ENCODE data around the gene DLG2. TPM values are rescaled to one million over a fixed set of nuclear protein-coding genes. Genes with fewer than 3 reads are reported as not detected.

DLG2 gene
- total RNA-seq, 1 donor from 2014 or later = 2.1 TPM

- DNase-seq (ENCODE audit: low spot score) = no peak
- H3K36me3 Mint-ChIP-seq (ENCODE audit: low read depth) = no peaks in the 10 kb centered on the region
- no peak overlapping the region for H3K27ac Mint-ChIP-seq
- peaks cover 2% of the 10 kb centered on the region for H3K27me3 Mint-ChIP-seq (ENCODE audit: insufficient read depth)
- no peaks in the 10 kb centered on the region for H3K9me3 Mint-ChIP-seq
- intact Hi-C loops (cut with micrococcal nuclease) = loop anchor here (1.0 to 10.0 kb wide), 2 partner anchors 527 to 1135 kb away; no protein-coding TSS in a partner anchor
- H3K4me3 Mint-ChIP-seq = no peak overlapping the region
- H3K4me1 Mint-ChIP-seq (ENCODE audit: low read depth) = no peaks in the 10 kb centered on the region
These were observed 1807.1 kb downstream of the DLG2 start for GRCh38 chr11:83819931-83820549.

GRCh38 chr11:83818349-83818748, 1808.8 kb downstream of the DLG2 start:
- DNase-seq (ENCODE audit: low spot score) = no peak
- Mint-ChIP-seq H3K27me3 (ENCODE audit: insufficient read depth) (peaks cover 2% of the 10 kb centered on the region), H3K4me1 (ENCODE audit: low read depth) (no peaks in the 10 kb centered on the region), H3K36me3 (ENCODE audit: low read depth) (no peaks in the 10 kb centered on the region), H3K9me3 (no peaks in the 10 kb centered on the region), H3K4me3 (no peak overlapping the region), H3K27ac (no peak overlapping the region)
- intact Hi-C loops (cut with micrococcal nuclease) = loop anchor here (10.0 kb wide), 1 partner anchor 1134 kb away; no protein-coding TSS in a partner anchor

- H3K4me3 Mint-ChIP-seq = no peak overlapping the region
- no peak for DNase-seq (ENCODE audit: low spot score)
- no peaks in the 10 kb centered on the region for H3K4me1 Mint-ChIP-seq (ENCODE audit: low read depth)
- no peaks in the 10 kb centered on the region for H3K36me3 Mint-ChIP-seq (ENCODE audit: low read depth)
- intact Hi-C loops (cut with micrococcal nuclease) = loop anchor here (1.0 to 10.0 kb wide), 4 partner anchors 949 to 1132 kb away; no protein-coding TSS in a partner anchor
- peaks cover 2% of the 10 kb centered on the region for H3K27me3 Mint-ChIP-seq (ENCODE audit: insufficient read depth)
- no peaks in the 10 kb centered on the region for H3K9me3 Mint-ChIP-seq
- H3K27ac Mint-ChIP-seq = no peak overlapping the region
These were observed 1810.5 kb downstream of the DLG2 start for GRCh38 chr11:83816572-83817187.

- no peak for DNase-seq (ENCODE audit: low spot score)
These were observed 1811.4 kb downstream of the DLG2 start for GRCh38 chr11:83815736-83816135.

GRCh38 chr11:83813296-83813695, 1813.8 kb downstream of the DLG2 start:
- Mint-ChIP-seq H3K36me3 (ENCODE audit: low read depth) (no peaks in the 10 kb centered on the region), H3K9me3 (no peaks in the 10 kb centered on the region), H3K27me3 (ENCODE audit: insufficient read depth) (peaks cover 9% of the 10 kb centered on the region), H3K4me1 (ENCODE audit: low read depth) (no peaks in the 10 kb centered on the region), H3K4me3 (no peak overlapping the region), H3K27ac (no peak overlapping the region)
- intact Hi-C loops (cut with micrococcal nuclease) = loop anchor here (10.0 kb wide), 1 partner anchor 1128 kb away; no protein-coding TSS in a partner anchor
- DNase-seq (ENCODE audit: low spot score) = no peak

More at GRCh38 chr11:83815736-83816135, 1811.4 kb downstream of the DLG2 start:
- Mint-ChIP-seq H3K27ac (no peak overlapping the region), H3K36me3 (ENCODE audit: low read depth) (no peaks in the 10 kb centered on the region), H3K4me1 (ENCODE audit: low read depth) (no peaks in the 10 kb centered on the region), H3K9me3 (no peaks in the 10 kb centered on the region), H3K27me3 (ENCODE audit: insufficient read depth) (peaks cover 3% of the 10 kb centered on the region), H3K4me3 (no peak overlapping the region)
- intact Hi-C loops (cut with micrococcal nuclease) = loop anchor here (1.0 to 10.0 kb wide), 3 partner anchors 948 to 1131 kb away; no protein-coding TSS in a partner anchor

GRCh38 chr11:83809274-83809673, 1817.9 kb downstream of the DLG2 start:
- H3K36me3 Mint-ChIP-seq (ENCODE audit: low read depth) = no peaks in the 10 kb centered on the region
- H3K4me1 Mint-ChIP-seq (ENCODE audit: low read depth) = no peaks in the 10 kb centered on the region
- no peaks in the 10 kb centered on the region for H3K9me3 Mint-ChIP-seq
- no peak for DNase-seq (ENCODE audit: low spot score)
- intact Hi-C loops (cut with micrococcal nuclease) = no loop called here
- H3K27me3 Mint-ChIP-seq (ENCODE audit: insufficient read depth) = peaks cover 9% of the 10 kb centered on the region
- no peak overlapping the region for H3K27ac Mint-ChIP-seq
- H3K4me3 Mint-ChIP-seq = no peak overlapping the region

- Mint-ChIP-seq H3K4me3 (no peak overlapping the region), H3K27me3 (ENCODE audit: insufficient read depth) (peaks cover 5% of the 10 kb centered on the region), H3K27ac (no peak overlapping the region), H3K4me1 (ENCODE audit: low read depth) (no peaks in the 10 kb centered on the region), H3K36me3 (ENCODE audit: low read depth) (no peaks in the 10 kb centered on the region), H3K9me3 (no peaks in the 10 kb centered on the region)
- no peak for DNase-seq (ENCODE audit: low spot score)
- intact Hi-C loops (cut with micrococcal nuclease) = no loop called here
These were observed 1825.3 kb downstream of the DLG2 start for GRCh38 chr11:83801799-83802198.

- intact Hi-C loops (cut with micrococcal nuclease) = no loop called here
- Mint-ChIP-seq H3K4me1 (ENCODE audit: low read depth) (no peaks in the 10 kb centered on the region), H3K9me3 (no peaks in the 10 kb centered on the region), H3K27me3 (ENCODE audit: insufficient read depth) (no peaks in the 10 kb centered on the region), H3K4me3 (no peak overlapping the region), H3K36me3 (ENCODE audit: low read depth) (no peaks in the 10 kb centered on the region), H3K27ac (no peak overlapping the region)
- no peak for DNase-seq (ENCODE audit: low spot score)
These were observed 1833.8 kb downstream of the DLG2 start for GRCh38 chr11:83793310-83793709.

GRCh38 chr11:83791557-83791956, 1835.6 kb downstream of the DLG2 start:
- H3K4me3 Mint-ChIP-seq = no peak overlapping the region
- no peaks in the 10 kb centered on the region for H3K36me3 Mint-ChIP-seq (ENCODE audit: low read depth)
- H3K27me3 Mint-ChIP-seq (ENCODE audit: insufficient read depth) = peaks cover 1% of the 10 kb centered on the region
- no peaks in the 10 kb centered on the region for H3K9me3 Mint-ChIP-seq
- DNase-seq (ENCODE audit: low spot score) = no peak
- intact Hi-C loops (cut with micrococcal nuclease) = no loop called here
- no peaks in the 10 kb centered on the region for H3K4me1 Mint-ChIP-seq (ENCODE audit: low read depth)
- no peak overlapping the region for H3K27ac Mint-ChIP-seq

- H3K4me3 Mint-ChIP-seq = no peak overlapping the region
- no peaks in the 10 kb centered on the region for H3K9me3 Mint-ChIP-seq
- H3K4me1 Mint-ChIP-seq (ENCODE audit: low read depth) = no peaks in the 10 kb centered on the region
- intact Hi-C loops (cut with micrococcal nuclease) = no loop called here
- peaks cover 5% of the 10 kb centered on the region for H3K27me3 Mint-ChIP-seq (ENCODE audit: insufficient read depth)
- H3K27ac Mint-ChIP-seq = no peak overlapping the region
- no peak for DNase-seq (ENCODE audit: low spot score)
- H3K36me3 Mint-ChIP-seq (ENCODE audit: low read depth) = no peaks in the 10 kb centered on the region
These were observed 1841.2 kb downstream of the DLG2 start for GRCh38 chr11:83785942-83786341.

GRCh38 chr11:83784419-83784818, 1842.7 kb downstream of the DLG2 start:
- no peaks in the 10 kb centered on the region for H3K4me1 Mint-ChIP-seq (ENCODE audit: low read depth)
- H3K27me3 Mint-ChIP-seq (ENCODE audit: insufficient read depth) = peaks cover 5% of the 10 kb centered on the region
- H3K9me3 Mint-ChIP-seq = no peaks in the 10 kb centered on the region
- no peak overlapping the region for H3K4me3 Mint-ChIP-seq
- H3K27ac Mint-ChIP-seq = no peak overlapping the region
- intact Hi-C loops (cut with micrococcal nuclease) = no loop called here
- no peak for DNase-seq (ENCODE audit: low spot score)
- H3K36me3 Mint-ChIP-seq (ENCODE audit: low read depth) = no peaks in the 10 kb centered on the region

- no peaks in the 10 kb centered on the region for H3K9me3 Mint-ChIP-seq
- peaks cover 3% of the 10 kb centered on the region for H3K27me3 Mint-ChIP-seq (ENCODE audit: insufficient read depth)
- intact Hi-C loops (cut with micrococcal nuclease) = no loop called here
These were observed 1844.8 kb downstream of the DLG2 start for GRCh38 chr11:83782329-83782728.

GRCh38 chr11:83779876-83780275, 1847.3 kb downstream of the DLG2 start:
- Mint-ChIP-seq H3K4me1 (ENCODE audit: low read depth) (no peaks in the 10 kb centered on the region), H3K9me3 (no peaks in the 10 kb centered on the region), H3K27ac (no peak overlapping the region), H3K27me3 (ENCODE audit: insufficient read depth) (peaks cover 3% of the 10 kb centered on the region), H3K36me3 (ENCODE audit: low read depth) (no peaks in the 10 kb centered on the region), H3K4me3 (no peak overlapping the region)
- no peak for DNase-seq (ENCODE audit: low spot score)
- intact Hi-C loops (cut with micrococcal nuclease) = no loop called here

More at GRCh38 chr11:83782329-83782728, 1844.8 kb downstream of the DLG2 start:
- Mint-ChIP-seq H3K27ac (no peak overlapping the region), H3K36me3 (ENCODE audit: low read depth) (no peaks in the 10 kb centered on the region), H3K4me3 (no peak overlapping the region), H3K4me1 (ENCODE audit: low read depth) (no peaks in the 10 kb centered on the region)
- DNase-seq (ENCODE audit: low spot score) = no peak
